Astrocyte of the cerebellum (primary cell): ENCODE data around the gene PDIA3.
A peak's percentile ranks its signal among the peaks of the same experiment; 100 is the strongest.

Experiments
- DNase-seq: peaks from one replicate; pipeline ENCODE4 v3.0.0-alpha.2; 2011; ENCODE audit warnings: low read depth
- H3K4me3 ChIP-seq: 2 replicates; pipeline ENCODE4 v1.5.1; 2011; ENCODE audit warnings: mild to moderate bottlenecking, low read depth, low read length, moderate library complexity
- in situ Hi-C: cut with HindIII; loops from 2 replicates; pipeline ENCODE4 v1.10.0; 2017; ENCODE audit warnings: low sequenced_read_pairs
- TF ChIP-seq, protein P1 (sequence below): IDR thresholded peaks from 2 replicates; pipeline ENCODE4 v1.5.1; 2012; ENCODE audit warnings: low read length, low read depth, moderate library complexity, mild to moderate bottlenecking; ENCODE audit errors: missing control alignments

Gene PDIA3

GRCh38 chr15:43748376-43748775, 2.1 kb downstream of the PDIA3 start:
- H3K4me3 ChIP-seq, result peak overlapping the region; percentile 75
- in situ Hi-C loops, result no loop called here
- DNase-seq, result no peak
- TF ChIP-seq, protein P1, sequence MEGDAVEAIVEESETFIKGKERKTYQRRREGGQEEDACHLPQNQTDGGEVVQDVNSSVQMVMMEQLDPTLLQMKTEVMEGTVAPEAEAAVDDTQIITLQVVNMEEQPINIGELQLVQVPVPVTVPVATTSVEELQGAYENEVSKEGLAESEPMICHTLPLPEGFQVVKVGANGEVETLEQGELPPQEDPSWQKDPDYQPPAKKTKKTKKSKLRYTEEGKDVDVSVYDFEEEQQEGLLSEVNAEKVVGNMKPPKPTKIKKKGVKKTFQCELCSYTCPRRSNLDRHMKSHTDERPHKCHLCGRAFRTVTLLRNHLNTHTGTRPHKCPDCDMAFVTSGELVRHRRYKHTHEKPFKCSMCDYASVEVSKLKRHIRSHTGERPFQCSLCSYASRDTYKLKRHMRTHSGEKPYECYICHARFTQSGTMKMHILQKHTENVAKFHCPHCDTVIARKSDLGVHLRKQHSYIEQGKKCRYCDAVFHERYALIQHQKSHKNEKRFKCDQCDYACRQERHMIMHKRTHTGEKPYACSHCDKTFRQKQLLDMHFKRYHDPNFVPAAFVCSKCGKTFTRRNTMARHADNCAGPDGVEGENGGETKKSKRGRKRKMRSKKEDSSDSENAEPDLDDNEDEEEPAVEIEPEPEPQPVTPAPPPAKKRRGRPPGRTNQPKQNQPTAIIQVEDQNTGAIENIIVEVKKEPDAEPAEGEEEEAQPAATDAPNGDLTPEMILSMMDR, result no peak

DNA sequence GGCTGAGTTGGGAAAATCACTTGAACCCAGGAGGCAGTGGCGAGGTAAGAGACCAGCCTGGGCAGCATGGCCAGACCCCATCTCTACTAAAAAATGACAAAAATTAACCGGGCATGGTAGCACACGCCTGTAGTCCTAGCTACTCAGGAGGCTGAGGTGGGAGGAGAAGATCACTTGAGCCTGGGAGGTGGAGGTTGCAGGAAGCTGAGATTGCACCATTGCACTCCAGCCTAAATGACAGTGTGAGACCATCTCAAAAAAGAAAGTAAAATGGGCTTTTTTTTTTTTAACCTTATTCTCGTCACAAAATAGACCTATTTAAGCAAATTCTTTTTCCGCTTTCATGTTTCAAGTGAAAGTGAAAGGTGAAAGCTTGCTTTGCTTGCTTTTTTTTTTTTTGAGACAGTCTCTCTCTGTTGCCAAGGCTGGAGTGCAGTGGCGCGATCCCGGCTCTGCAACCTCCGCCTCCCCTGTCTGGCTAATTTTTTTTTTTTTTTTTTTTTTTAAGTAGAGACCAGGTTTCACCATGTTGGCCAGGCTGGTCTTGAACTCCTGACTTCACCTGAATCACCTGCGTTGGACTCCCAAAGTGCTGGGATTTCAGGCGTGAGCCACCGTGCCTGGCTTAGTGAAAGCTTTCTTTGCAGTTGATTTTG, 3.6 kb downstream of the PDIA3 start:
- no peak overlapping the region for H3K4me3 ChIP-seq
- in situ Hi-C loops, result no loop called here
- DNase-seq, result no peak
- TF ChIP-seq, protein P1, result no peak

DNA sequence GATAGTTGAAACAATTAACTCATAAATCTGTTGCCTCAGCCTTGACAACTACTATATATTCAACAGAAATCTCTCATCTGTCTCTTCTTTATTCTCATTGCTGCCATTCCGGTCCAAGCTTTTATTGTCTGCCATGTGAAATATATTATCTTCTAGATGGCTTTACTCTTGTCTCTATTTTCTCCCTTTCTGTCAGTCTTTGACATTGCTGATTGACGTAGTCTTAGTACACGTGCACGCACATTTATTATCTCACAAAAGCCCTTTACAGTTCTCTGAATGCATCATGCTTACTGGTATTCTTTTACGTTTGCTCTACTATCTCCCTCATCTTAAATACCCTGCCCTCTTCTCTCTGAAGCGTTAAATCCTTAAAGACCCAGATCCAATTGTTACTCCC, 5.6 kb downstream of the PDIA3 start:
- in situ Hi-C loops, result no loop called here
- TF ChIP-seq, protein P1, result no peak
- no peak overlapping the region for H3K4me3 ChIP-seq
- DNase-seq, result no peak

GRCh38 chr15:43762824-43763223, 16.6 kb downstream of the PDIA3 start:
- DNase-seq, result no peak
- in situ Hi-C loops, result no loop called here
- TF ChIP-seq, protein P1, result no peak
- H3K4me3 ChIP-seq, result no peak overlapping the region

- TF ChIP-seq, protein P1, result no peak
- no peak overlapping the region for H3K4me3 ChIP-seq
- in situ Hi-C loops, result no loop called here
- DNase-seq, result no peak
Measured at GRCh38 chr15:43763819-43764446, 17.7 kb downstream of the PDIA3 start.

DNA sequence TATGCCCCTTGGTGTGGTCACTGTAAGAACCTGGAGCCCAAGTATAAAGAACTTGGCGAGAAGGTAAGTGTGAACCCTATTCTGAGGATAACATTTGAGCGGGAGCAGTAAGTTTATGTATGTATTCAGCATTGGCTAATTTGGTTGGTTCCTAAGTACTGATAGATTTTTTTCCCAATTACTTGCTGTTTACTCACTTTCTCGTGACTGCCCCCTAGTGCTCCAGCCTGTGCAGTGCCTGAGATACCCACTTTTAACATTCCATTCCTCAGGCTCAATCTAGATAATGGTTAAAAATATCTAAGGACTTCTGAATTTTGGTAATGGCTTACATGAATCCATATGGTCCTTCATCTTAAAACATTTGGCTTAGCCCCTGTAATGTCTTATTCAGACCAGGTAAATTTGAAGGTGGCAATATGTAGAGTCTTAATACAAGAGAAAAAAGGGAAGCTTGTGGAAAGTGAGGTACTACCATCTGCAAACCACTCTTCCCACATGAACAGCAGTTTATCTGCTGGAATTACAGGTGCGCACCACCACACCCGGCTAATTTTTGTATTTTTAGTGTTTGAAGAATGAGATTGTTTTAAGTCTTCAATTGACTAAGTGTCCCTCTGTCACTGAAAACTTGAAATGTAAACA, 23.5 kb downstream of the PDIA3 start:
- TF ChIP-seq, protein P1, result peak; percentile 90
- no peak for DNase-seq
- no peak overlapping the region for H3K4me3 ChIP-seq
- in situ Hi-C loops, result no loop called here
